NCI-H146 treated with DMSO at 0.1 percent for 48 hours (cell line): ENCODE results near the gene VPS35L.
"Not testable (repeated sequence)": the region's sequence is repeated elsewhere in the genome, so short reads cannot be mapped to it uniquely, and the experiment has no call there.

Source experiments
- DNase-seq: peaks from one replicate; lab custom pipeline; 2025; ENCODE audit not compliant: unreplicated experiment; lab: John Stamatoyannopoulos, UW

Gene VPS35L

GRCh38 chr16:19528666-19529065 lies 26.8 kb upstream of the VPS35L start:
- no peak for DNase-seq

- DNase-seq, result no peak
Measured at GRCh38 chr16:19532601-19533000, 22.9 kb upstream of the VPS35L start.

GRCh38 chr16:19540241-19540970 lies 15.1 kb upstream of the VPS35L start:
- DNase-seq, result no peak

GRCh38 chr16:19542138-19542821 lies 13.2 kb upstream of the VPS35L start:
- DNase-seq, result peak; percentile 99

GRCh38 chr16:19543278-19543996 lies 12.1 kb upstream of the VPS35L start:
- not testable (repeated sequence) for DNase-seq

GRCh38 chr16:19548144-19548543 lies 7.4 kb upstream of the VPS35L start:
- no peak for DNase-seq

GRCh38 chr16:19549673-19550072 lies 5.8 kb upstream of the VPS35L start:
- DNase-seq, result no peak

GRCh38 chr16:19555938-19556771 lies 652 bp downstream of the VPS35L start:
- DNase-seq, result no peak

GRCh38 chr16:19559242-19559910 lies 3.9 kb downstream of the VPS35L start:
- peak; percentile 30 for DNase-seq

- no peak for DNase-seq
Measured at GRCh38 chr16:19560078-19560477, 4.6 kb downstream of the VPS35L start.

GRCh38 chr16:19563377-19563776 lies 7.9 kb downstream of the VPS35L start:
- no peak for DNase-seq

- no peak for DNase-seq
Measured at GRCh38 chr16:19566362-19566761, 10.9 kb downstream of the VPS35L start.

GRCh38 chr16:19567560-19567959 lies 12.1 kb downstream of the VPS35L start:
- DNase-seq, result no peak

- no peak for DNase-seq
Measured at GRCh38 chr16:19573997-19574396, 18.5 kb downstream of the VPS35L start.

- DNase-seq, result no peak
Measured at GRCh38 chr16:19574615-19575014, 19.1 kb downstream of the VPS35L start.

- no peak for DNase-seq
Measured at GRCh38 chr16:19578378-19578971, 23.0 kb downstream of the VPS35L start.

GRCh38 chr16:19582050-19582831 lies 26.7 kb downstream of the VPS35L start:
- no peak for DNase-seq

- peak; percentile 65 for DNase-seq
Measured at GRCh38 chr16:19583665-19584300, 28.3 kb downstream of the VPS35L start.

- DNase-seq, result no peak
Measured at GRCh38 chr16:19588661-19589060, 33.2 kb downstream of the VPS35L start.
